ENCODE data around the gene TRAPPC12. TPM values are rescaled to one million over a fixed set of nuclear protein-coding genes. Genes with fewer than 3 reads are reported as not detected.

TRAPPC12 gene
- total RNA-seq, 1 experiment from 2014 or later, result 86.0 TPM

DNA sequence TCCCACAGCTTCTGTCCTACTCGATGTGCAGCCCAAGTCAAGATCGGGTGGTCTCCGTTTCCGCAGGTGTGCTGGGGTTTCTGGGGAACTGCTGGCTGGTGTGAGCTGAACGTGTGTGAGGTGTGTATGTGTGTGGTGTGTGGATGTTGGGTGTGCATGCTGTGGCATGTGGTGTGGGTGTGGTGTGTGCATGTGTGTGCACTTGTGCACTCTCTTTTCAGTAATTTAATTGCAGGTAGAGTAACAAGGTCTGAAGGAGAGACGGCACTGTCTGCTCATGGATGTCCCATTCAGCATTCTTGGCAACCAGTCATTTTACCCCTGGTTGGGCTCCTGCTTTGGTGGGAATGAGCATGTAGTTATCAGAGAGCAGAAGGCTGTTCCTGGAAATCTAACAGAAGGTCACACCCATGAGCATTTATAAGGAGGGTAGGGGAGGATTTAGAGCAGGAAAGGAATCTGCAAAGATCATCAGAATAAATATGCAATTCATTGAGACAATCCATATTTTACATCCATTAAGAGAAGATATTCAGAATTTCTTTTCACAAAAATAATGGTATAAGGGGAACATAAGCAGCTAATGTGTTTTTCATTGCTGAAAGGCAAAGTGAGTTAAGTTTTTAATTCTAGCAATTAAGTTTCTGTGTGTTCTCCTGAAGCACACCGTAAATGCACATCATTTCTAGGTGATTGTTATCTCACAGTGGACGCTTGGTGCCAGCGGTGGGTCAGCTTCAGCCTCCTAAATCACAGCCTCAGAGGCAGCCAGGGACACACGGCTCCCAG, 79.1 kb downstream of the TRAPPC12 start:
- Histone ChIP-seq H3K56ac (ENCODE audit: insufficient read length, low read depth, low read length) (no peak overlapping the region), H3K23me2 (ENCODE audit: insufficient read length, low read depth, low read length, poor library complexity, severe bottlenecking) (no peaks in the 10 kb centered on the region), H3T11ph (ENCODE audit: low read length) (no peak overlapping the region), H2BK12ac (ENCODE audit: insufficient read length, low read depth, low read length) (no peak overlapping the region), H2BK15ac (ENCODE audit: low read depth, low read length) (no peak overlapping the region), H3K23ac (ENCODE audit: insufficient read length, low read depth, low read length) (no peak overlapping the region), H4K5ac (ENCODE audit: insufficient read length, low read depth, low read length) (no peak overlapping the region), H4K91ac (ENCODE audit: insufficient read length, low read depth, low read length) (no peak overlapping the region), H3K4ac (ENCODE audit: low read depth, low read length) (no peak overlapping the region), H2BK120ac (ENCODE audit: low read depth, low read length, poor library complexity, severe bottlenecking) (no peak overlapping the region), H2BK5ac (ENCODE audit: insufficient read length, low read length) (no peak overlapping the region), H3K79me1 (ENCODE audit: insufficient read depth, low read depth, low read length, poor library complexity, severe bottlenecking) (no peaks in the 10 kb centered on the region), H3K27ac (ENCODE audit: insufficient read length, low read depth, low read length) (no peak overlapping the region), H3K4me2 (ENCODE audit: insufficient read depth, insufficient read length, low read length) (no peak overlapping the region), H3K27me3 (ENCODE audit: insufficient read depth, low read length) (no peaks in the 10 kb centered on the region), H3K9ac (ENCODE audit: extremely low read depth, insufficient read length, low read length) (no peak overlapping the region), H3K14ac (ENCODE audit: insufficient read depth, low read length) (no peak overlapping the region), H2BK20ac (ENCODE audit: low read depth, low read length, poor library complexity, severe bottlenecking) (no peak overlapping the region), H4K8ac (replicated peaks; ENCODE audit: insufficient read length, low read depth, low read length) (no peak overlapping the region), H4K20me1 (ENCODE audit: control insufficient read depth, insufficient read depth, insufficient read length) (no peaks in the 10 kb centered on the region), H2AK5ac (ENCODE audit: insufficient read length, low read length) (no peak overlapping the region), H3K79me2 (ENCODE audit: insufficient read depth, low read length) (no peaks in the 10 kb centered on the region), H3K9me3 (ENCODE audit: control insufficient read depth, low read depth, low read length) (no peaks in the 10 kb centered on the region), H2AFZ (ENCODE audit: low read length) (no peak overlapping the region), H3K18ac (ENCODE audit: insufficient read length, low read depth, low read length) (no peak overlapping the region), H3K4me1 (ENCODE audit: insufficient read depth, low read length) (no peaks in the 10 kb centered on the region)
- peak overlapping the region in 2 of 3 experiments; percentile 51 to 88; a peak in 4 of 7 replicates for H3K27ac Mint-ChIP-seq
- no CpG with 5 or more reads among the region's 10 CpGs for WGBS (ENCODE audit: extremely low coverage, insufficient read length, low lambda C conversion rate)
- no peaks in the 10 kb centered on the region for H3K27me3 Mint-ChIP-seq (ENCODE audit: low read depth)
- peak; percentile 10 for DNase-seq
- peaks cover 18 to 31% of the 10 kb centered on the region in 2 experiments for H3K4me1 Mint-ChIP-seq
- peaks cover 15 to 26% (median 24%) of the 10 kb centered on the region in 3 experiments for H3K36me3 Mint-ChIP-seq (ENCODE audit: insufficient read depth in 1 of 3, low read depth in 3 of 3)
- TF ChIP-seq, protein P1, sequence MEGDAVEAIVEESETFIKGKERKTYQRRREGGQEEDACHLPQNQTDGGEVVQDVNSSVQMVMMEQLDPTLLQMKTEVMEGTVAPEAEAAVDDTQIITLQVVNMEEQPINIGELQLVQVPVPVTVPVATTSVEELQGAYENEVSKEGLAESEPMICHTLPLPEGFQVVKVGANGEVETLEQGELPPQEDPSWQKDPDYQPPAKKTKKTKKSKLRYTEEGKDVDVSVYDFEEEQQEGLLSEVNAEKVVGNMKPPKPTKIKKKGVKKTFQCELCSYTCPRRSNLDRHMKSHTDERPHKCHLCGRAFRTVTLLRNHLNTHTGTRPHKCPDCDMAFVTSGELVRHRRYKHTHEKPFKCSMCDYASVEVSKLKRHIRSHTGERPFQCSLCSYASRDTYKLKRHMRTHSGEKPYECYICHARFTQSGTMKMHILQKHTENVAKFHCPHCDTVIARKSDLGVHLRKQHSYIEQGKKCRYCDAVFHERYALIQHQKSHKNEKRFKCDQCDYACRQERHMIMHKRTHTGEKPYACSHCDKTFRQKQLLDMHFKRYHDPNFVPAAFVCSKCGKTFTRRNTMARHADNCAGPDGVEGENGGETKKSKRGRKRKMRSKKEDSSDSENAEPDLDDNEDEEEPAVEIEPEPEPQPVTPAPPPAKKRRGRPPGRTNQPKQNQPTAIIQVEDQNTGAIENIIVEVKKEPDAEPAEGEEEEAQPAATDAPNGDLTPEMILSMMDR (conservative IDR thresholded peaks at IDR 0.05), result no peak
- no peaks in the 10 kb centered on the region for H3K9me3 Mint-ChIP-seq
- no peak overlapping the region for H3K4me3 Mint-ChIP-seq

All from H9 (cell line).